GM12892 (cell line): ENCODE data around the gene GOSR2.

Experiments used
- POLR2AphosphoS5 ChIP-seq: IDR thresholded peaks from 2 replicates; pipeline ENCODE4 v1.6.1; 2011; ENCODE audit warnings: low read depth, low read length, control low read depth
- TAF1 ChIP-seq: IDR thresholded peaks from 2 replicates; pipeline ENCODE4 v1.6.1; 2011; ENCODE audit warnings: low read depth, mild to moderate bottlenecking, control low read depth, low read length, borderline replicate concordance

- TF ChIP-seq TAF1 (no peak), POLR2AphosphoS5 (no peak)
Measured at GRCh38 chr17:46884552-46884951, 38.4 kb upstream of the GOSR2 start.
